Small intestine (tissue), 7 donors: ENCODE results near the gene POLR3E. TPM values are rescaled to one million over a fixed set of nuclear protein-coding genes. Genes with fewer than 3 reads are reported as not detected.

Experiments
- DNase-seq, 2 donors: peaks; one replicate each; pipeline versions ENCODE4 v3.0.0 to v3.0.0-alpha.2; 2013
- FAIRE-seq: peaks from 2 replicates; lab custom pipeline; 2012; peaks lifted over from hg19 to GRCh38; lab: Jason Lieb, UNC
- H3K27ac ChIP-seq, 3 donors: one replicate each; pipeline ENCODE4 v1.5.1; 2013; ENCODE audit warnings: low read length in 2 of 3, mild to moderate bottlenecking in 2 of 3, control low read depth in 1 of 3, inconsistent platforms in 1 of 3, low read depth in 1 of 3, moderate library complexity in 1 of 3
- H3K27me3 ChIP-seq, 3 donors: one replicate each; pipeline ENCODE4 v1.6.1; 2013; ENCODE audit warnings: low read length in 3 of 3, inconsistent platforms in 1 of 3; ENCODE audit not compliant: control insufficient read depth in 3 of 3, insufficient read depth in 3 of 3
- H3K36me3 ChIP-seq, 3 donors: one replicate each; pipeline ENCODE4 v1.6.1; 2013; ENCODE audit warnings: low read length in 3 of 3, inconsistent platforms in 1 of 3, low read depth in 1 of 3, mild to moderate bottlenecking in 1 of 3, moderate library complexity in 1 of 3; ENCODE audit not compliant: control insufficient read depth in 3 of 3, insufficient read depth in 2 of 3
- H3K4me1 ChIP-seq, 3 donors: one replicate each; pipeline ENCODE4 v1.6.1; 2013; ENCODE audit warnings: low read length in 2 of 3, inconsistent platforms in 1 of 3, low read depth in 1 of 3, mild to moderate bottlenecking in 1 of 3, moderate library complexity in 1 of 3; ENCODE audit not compliant: control insufficient read depth in 3 of 3, insufficient read depth in 2 of 3
- H3K4me3 ChIP-seq, 3 donors: one replicate each; pipeline ENCODE4 v1.5.1; 2013; ENCODE audit warnings: low read length in 3 of 3, control low read depth in 1 of 3, inconsistent platforms in 1 of 3, low read depth in 1 of 3, mild to moderate bottlenecking in 1 of 3, moderate library complexity in 1 of 3
- H3K9me3 ChIP-seq, 2 donors: one replicate each; pipeline ENCODE4 v1.6.1; 2013; ENCODE audit warnings: low read depth in 1 of 2, low read length in 1 of 2; ENCODE audit not compliant: control insufficient read depth in 2 of 2, insufficient read depth in 1 of 2
- whole genome bisulfite sequencing, 3 donors: extraction: QIAGEN DNeasy Blood & Tissue Kit; methylation state at CpG; one replicate each; pipeline ENCODE4 v1.1.7; 2013; 5-methylcytosine and 5-hydroxymethylcytosine counted together
- polyA plus RNA-seq, 4 donors: library from polyadenylated mRNA; stranded (reverse) in 3 of 4; unstranded in 1 of 4; fragments of 200-250 nt in 3 of 4; fragments of 120-200 nt in 1 of 4; gene quantifications; one replicate each; pipeline versions ENCODE4 v1.2.1 to v1.2.3, GENCODE V29; 2013
- donor health status: healthy with polysubstance abuse.
- donor health status: control.
- donor health status: control.
- donor health status: Bipolar disorder and iron deficiency.
- donor health status: healthy.

The POLR3E gene
- polyA plus RNA-seq, 4 donors: 14.3 to 53.9 (median 21.3) TPM

DNA sequence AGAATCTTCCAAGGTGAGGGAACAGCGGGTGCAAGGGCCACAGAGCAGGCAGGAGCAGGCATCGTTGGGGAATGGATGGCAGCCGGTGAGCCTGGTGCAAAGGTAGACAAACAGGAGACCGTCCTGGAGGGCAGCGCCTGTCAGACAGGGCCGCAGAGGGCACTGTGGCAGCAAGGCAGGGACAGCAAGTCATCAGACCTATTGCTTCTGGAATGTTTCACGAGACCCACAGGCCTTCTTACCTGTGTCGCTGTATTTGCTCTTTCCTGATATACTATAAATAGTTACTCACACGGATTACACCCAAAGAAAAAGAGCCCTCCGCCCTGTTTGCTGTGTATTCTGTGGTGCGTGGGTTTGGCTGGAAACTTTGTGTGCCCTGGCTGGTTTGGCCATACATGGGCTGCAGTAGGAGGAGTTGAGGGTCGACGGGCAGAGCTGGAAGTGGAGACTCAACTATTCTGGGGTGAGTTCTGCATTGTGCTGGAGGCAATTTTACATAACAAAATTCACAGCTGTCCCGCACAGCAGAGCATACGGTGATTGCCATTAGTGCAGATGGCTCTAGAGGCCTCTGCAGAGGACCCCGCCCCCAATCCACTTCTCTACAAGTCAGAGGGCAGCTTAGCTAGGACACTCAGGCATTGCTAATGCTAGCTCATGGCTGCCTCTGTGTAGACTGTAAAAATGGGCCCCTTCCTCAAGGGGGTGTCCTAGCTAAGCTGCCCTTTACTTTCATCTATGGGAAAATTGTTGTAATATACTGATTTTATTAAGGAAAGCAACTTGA lies 18.6 kb upstream of the POLR3E start:
- Histone ChIP-seq H3K36me3 (peaks cover 4 to 74% (median 7%) of the 10 kb centered on the region in 3 donors), H3K9me3 (no peaks in the 10 kb centered on the region), H3K27ac (no peak overlapping the region), H3K27me3 (no peaks in the 10 kb centered on the region), H3K4me3 (no peak overlapping the region), H3K4me1 (no peaks in the 10 kb centered on the region)
- WGBS, 3 donors: 81 to 90% (median 86%) methylated on average over 16 of the region's 16 CpGs
- DNase-seq: no peak
- no peak for FAIRE-seq

DNA sequence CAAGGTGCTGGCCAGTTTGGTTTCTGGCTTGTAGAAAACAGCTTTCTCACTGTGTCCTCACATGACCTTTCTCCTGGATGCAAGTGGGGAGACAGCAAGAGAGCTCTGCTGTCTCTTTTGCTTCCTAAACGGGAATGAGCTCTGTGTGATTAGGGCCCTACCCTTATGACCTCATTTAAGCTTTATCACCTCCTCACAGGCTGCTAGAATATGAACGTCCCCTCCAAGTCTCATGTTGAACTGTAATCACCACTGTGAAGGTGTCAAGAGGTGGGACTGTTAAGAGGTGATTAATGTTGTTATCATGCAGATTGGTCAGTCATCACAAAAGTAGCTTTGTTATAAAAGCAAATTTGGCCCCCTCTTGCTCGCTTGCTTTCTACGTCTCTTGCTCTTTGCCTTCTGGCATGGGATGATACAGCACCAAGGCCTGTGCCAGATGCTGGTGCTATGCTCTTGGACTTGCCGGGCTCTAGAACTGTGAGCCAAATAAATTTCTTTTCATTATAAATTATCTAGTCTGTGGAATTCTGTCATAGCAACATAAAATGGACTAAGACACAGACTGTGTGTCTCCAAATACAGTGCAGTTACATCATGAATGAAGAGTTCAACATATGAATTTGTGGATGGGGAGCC lies 14.8 kb upstream of the POLR3E start:
- no peak for FAIRE-seq
- H3K9me3 ChIP-seq: no peaks in the 10 kb centered on the region
- no peak overlapping the region for H3K4me3 ChIP-seq
- H3K27me3 ChIP-seq: no peaks in the 10 kb centered on the region
- no peaks in the 10 kb centered on the region for H3K4me1 ChIP-seq
- peaks cover 8 to 61% (median 11%) of the 10 kb centered on the region in 3 donors for H3K36me3 ChIP-seq
- no peak for DNase-seq
- no peak overlapping the region for H3K27ac ChIP-seq
- 89 to 93% (median 91%) methylated on average over 5 of the region's 5 CpGs for WGBS, 3 donors

- no peak overlapping the region for H3K27ac ChIP-seq
- no peak overlapping the region for H3K4me3 ChIP-seq
- no peaks in the 10 kb centered on the region for H3K4me1 ChIP-seq
- 88 to 95% (median 94%) methylated on average over 9 of the region's 9 CpGs for WGBS, 3 donors
- no peaks in the 10 kb centered on the region for H3K9me3 ChIP-seq
- no peak for FAIRE-seq
- no peaks in the 10 kb centered on the region for H3K27me3 ChIP-seq
- DNase-seq: no peak
- peaks cover 7 to 43% (median 8%) of the 10 kb centered on the region in 3 donors for H3K36me3 ChIP-seq
Measured at GRCh38 chr16:22284637-22285036, 12.6 kb upstream of the POLR3E start.

DNA sequence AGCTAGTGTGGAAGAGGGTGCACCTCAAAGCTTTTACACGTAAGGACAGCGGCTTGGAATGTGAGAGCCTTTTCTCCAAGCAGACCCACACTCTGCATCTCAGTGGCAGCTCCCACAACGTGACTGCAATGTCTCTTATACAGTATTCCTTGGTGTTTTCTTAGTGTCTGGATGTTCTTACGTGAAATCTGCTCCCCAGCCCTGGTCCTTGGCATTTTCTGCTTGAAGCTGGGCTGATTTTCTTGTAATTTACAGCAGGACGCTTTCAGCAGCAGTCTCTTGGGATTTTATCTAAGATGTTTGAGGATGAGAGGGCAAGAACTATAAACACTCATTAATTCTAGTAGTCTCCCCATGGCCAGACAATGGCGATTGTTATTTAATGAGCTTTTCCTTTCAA lies 12.1 kb upstream of the POLR3E start:
- Histone ChIP-seq H3K9me3 (no peaks in the 10 kb centered on the region), H3K36me3 (peaks cover 7 to 39% (median 8%) of the 10 kb centered on the region in 3 donors), H3K27ac (no peak overlapping the region), H3K4me3 (no peak overlapping the region), H3K4me1 (no peaks in the 10 kb centered on the region), H3K27me3 (no peaks in the 10 kb centered on the region)
- FAIRE-seq (no peak), DNase-seq (no peak)
- WGBS, 3 donors: 81 to 94% (median 89%) methylated on average over 6 of the region's 6 CpGs

DNA sequence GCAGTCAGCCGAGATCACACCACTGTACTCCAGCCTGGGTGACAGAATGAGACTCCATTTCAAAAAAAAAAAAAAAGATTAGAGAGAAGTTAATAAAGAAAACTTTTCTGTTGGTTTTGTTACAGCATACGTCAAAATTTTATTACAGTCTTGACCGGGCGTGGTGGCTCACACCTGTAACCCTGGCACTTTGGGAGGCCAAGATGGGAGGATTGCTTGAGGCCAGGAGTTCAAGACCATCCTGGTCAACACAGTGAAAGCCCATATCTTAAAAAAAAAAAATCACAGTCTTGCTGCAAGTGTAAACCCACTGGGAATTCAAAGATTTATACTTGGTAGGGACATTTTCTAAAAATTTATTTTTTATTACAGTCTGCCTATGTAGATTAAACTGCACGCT lies 6.2 kb upstream of the POLR3E start:
- H3K27me3 ChIP-seq: no peaks in the 10 kb centered on the region
- no peaks in the 10 kb centered on the region for H3K36me3 ChIP-seq
- FAIRE-seq (no peak), DNase-seq (no peak)
- H3K4me1 ChIP-seq: peaks cover 0 to under 1% (median 0%) of the 10 kb centered on the region in 3 donors
- 76 to 83% (median 79%) methylated on average over 5 of the region's 5 CpGs for WGBS, 3 donors
- H3K27ac ChIP-seq: no peak overlapping the region
- H3K4me3 ChIP-seq: no peak overlapping the region
- H3K9me3 ChIP-seq: no peaks in the 10 kb centered on the region

DNA sequence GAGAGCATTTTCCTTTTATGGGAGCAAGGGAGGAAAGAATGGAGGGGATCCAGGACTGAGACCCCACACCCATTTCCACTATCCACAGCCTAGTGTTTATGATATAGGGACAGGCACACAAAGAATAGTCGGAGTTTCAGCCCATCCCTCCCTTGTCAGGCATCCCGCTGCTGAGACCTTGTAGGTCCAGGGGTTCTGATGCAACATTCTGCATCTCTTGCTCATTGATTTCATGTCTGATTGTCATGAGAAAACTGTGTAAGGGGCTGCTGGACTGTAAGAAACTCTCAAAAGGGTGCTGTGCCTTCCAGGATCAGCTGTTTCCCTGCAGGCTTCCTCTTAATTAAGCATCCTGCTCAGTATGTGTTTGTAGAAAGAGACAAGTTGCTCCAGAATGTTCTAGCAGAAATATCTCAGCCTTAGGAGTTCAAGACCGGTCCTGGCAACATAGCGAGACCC lies 5.3 kb upstream of the POLR3E start:
- Histone ChIP-seq H3K27ac (no peak overlapping the region), H3K9me3 (no peaks in the 10 kb centered on the region), H3K27me3 (no peaks in the 10 kb centered on the region), H3K4me1 (peaks cover 0 to 6% (median 5%) of the 10 kb centered on the region in 3 donors), H3K36me3 (no peaks in the 10 kb centered on the region), H3K4me3 (no peak overlapping the region)
- DNase-seq (no peak), FAIRE-seq (no peak)
- WGBS, 3 donors: 79 to 88% (median 86%) methylated on average over 4 of the region's 4 CpGs

DNA sequence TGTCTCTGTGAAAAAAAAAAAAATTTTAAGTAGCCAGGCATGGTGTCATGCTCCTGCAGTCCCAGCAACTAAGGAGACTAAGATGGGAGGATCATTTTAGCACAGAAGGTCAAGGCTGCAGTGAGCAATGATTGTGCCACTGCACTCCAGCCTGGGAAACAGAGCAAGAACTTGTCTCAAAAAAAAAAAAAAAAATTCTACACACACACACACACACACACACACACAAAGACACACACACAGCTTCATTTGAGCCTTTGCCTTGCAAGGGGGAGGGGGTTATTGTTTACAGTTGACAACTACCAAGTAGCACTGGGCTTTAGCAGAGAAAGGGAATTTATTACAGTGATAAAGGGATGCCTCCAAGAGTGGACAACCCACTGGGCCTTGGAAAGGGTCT lies 4.9 kb upstream of the POLR3E start:
- Histone ChIP-seq H3K36me3 (no peaks in the 10 kb centered on the region), H3K9me3 (no peaks in the 10 kb centered on the region), H3K27ac (no peak overlapping the region), H3K4me3 (no peak overlapping the region), H3K27me3 (no peaks in the 10 kb centered on the region), H3K4me1 (peaks cover 0 to 6% (median 5%) of the 10 kb centered on the region in 3 donors)
- FAIRE-seq (no peak), DNase-seq (no peak)

DNA sequence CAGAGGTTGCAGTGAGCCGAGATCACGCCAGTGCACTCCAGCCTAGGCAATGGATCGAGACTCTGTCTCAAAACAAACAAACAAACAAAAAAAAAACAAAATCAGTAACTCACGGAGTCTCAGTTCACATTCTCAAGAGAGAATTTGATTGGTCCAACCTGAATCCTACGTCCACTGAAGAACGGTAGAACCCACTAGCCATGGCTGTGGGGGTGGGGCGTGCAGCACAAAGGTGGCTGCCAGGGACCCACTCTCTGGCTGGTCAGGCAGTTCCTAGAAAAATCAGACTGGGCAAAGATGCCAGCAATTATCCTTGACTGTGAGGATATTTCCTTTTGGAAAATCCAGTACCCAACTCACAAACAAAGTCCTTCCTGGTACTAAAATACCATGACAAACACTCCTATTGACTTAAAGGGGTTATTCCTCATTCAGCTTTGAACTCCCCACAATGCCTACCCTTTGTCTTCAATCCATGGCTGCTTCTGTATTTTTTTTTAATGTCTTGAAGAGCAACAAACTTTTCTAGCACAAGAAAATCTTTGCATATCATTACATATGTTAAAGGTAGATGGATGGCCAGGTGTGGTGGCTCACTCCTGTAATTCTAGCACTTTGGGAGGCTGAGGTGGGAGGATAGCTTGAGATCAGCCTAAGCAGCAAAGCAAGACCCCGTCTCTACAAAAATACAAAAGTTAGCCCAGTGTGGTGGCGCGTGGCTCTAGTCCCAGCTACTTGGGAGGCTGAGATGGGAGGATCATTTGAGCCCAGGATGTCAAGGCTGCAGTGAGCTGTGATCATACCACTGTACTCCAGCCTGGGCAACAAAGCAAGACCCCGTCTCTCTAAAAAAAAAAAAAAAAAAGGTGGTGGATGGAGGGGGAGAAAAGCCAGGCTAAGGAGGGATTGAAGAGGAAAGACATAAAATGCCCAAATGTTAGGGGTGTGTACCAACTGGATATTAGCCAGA lies 3.8 kb upstream of the POLR3E start:
- Histone ChIP-seq H3K36me3 (no peaks in the 10 kb centered on the region), H3K27ac (no peak overlapping the region), H3K4me3 (no peak overlapping the region), H3K27me3 (no peaks in the 10 kb centered on the region), H3K9me3 (no peaks in the 10 kb centered on the region), H3K4me1 (peaks cover 0 to 6% (median 5%) of the 10 kb centered on the region in 3 donors)
- FAIRE-seq (no peak), DNase-seq (no peak)
- 88 to 93% (median 90%) methylated on average over 11 of the region's 11 CpGs for WGBS, 3 donors
